GM18498 (cell line): ENCODE data around the gene SLC8A2.
"Not testable (repeated sequence)": the region's sequence is repeated elsewhere in the genome, so short reads cannot be mapped to it uniquely, and the experiment has no call there.

Experiments used
- ATAC-seq: cut with Tn5 transposase; IDR thresholded peaks from one replicate; pipeline ENCODE4 v1.9.1; 2021; ENCODE audit warnings: mild to moderate bottlenecking, moderate library complexity; ENCODE audit not compliant: unreplicated experiment

Gene SLC8A2

DNA sequence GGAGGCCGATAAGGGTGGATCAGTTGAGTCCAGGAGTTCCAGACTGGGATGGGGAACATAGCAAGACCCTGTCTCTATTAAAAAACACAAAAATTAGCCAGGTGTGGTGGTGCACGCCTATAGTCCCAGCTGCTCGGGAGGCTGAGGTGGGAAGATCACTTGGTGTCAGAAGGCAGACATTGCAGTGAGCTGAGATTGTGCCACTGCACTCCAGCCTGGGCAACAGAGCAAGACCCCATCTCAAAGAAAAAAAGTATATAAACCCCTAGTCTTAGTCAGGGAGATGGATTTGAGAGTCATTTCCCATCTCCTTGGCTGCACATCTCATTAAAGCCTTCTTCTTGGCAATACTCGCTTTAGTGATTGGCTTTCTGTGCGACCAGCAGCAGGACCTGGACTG, 87.8 kb downstream of the SLC8A2 start:
- not testable (repeated sequence) for ATAC-seq

DNA sequence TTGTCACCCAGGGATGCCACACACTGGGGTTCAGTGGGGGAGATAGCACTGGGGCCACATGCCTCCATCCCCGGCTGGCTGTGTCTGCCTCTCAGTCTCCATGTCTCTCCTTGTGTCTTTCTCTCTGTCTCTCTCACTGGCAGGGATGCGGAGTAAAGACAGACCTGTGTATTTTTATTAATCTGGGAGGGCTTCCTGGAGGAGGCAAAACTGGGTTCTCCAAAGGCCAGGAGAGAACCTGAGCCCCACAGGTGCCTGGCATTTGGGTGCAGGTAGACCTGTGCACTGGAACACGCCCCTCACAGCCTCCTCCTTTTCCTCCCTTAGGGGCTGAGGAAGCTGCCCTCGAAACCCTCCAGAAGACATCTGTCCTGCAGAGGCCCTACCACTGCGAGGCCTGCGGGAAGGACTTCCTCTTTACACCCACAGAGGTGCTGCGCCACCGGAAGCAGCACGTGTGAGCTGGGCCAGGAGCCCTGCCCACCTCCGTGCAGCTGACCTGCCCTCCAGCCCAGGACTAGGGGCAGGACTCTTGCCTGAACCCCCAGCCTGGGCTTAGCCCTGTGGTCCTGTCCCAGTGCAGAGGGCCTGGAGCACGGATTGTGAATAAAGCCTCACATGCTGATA, 89.9 kb downstream of the SLC8A2 start:
- no peak for ATAC-seq

DNA sequence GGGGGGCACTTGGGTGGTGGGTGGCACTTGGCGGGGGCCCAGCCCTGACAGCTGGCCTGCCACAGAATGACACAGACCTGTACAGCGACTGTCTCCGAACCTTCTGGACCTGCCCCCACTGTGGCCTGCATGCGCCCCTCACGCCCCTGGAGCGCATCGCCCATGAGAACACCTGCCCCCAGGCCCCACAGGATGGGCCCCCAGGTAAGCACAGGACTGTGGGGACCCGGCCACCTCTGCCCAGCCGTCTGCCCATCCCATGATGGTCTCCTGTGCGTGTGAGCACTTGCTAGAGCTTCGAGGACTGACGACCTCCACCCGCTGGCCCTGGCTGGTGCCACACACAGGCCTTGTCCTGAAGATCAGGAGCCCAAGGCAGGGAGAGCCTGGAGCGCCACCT, 90.6 kb downstream of the SLC8A2 start:
- ATAC-seq = no peak

DNA sequence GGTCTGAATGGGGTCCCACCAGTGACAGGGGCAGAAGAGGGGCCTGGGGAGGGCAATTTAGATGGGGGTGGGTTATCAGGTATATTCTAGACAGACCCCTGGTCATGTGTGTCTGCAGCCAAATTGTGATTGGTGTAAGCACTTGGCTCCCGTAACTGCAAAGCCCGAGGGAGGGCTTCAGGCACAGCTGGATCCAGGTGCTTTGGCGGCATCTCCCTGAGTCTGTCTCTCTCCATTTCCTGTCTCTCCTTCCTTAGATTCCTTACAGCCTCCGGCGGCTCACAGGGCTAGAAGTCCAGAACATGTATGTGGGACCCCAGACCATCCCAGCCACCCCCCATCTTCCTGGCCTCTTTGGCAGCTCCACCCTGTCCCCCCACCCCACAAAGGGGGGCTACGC, 91.1 kb downstream of the SLC8A2 start:
- no peak for ATAC-seq

DNA sequence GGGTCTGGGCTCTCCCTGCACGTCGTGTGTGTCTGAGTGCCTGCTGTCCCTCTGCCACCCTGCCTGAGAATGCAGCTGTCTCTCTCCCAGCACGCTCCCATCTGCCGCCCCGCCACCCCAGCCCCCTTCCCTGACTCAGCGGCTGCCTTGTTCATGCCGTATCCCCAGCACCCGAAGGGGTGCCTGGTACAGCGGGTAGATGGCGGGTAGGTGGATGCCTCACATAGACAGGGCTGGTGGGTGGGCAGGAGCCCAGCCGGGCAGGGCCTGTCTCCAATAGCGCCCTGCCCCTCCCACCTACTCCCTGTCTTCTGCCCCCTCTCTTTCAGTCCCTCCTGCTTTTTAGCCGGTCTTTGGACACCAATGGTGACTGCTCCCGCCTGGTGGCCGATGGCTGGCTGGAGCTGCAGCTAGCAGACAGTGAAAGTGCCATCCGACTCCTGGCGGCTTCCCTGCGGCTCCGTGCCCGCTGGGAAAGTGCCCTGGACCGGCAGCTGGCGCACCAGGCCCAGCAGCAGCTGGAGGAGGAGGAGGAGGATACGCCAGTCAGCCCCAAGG, 92.2 kb downstream of the SLC8A2 start:
- ATAC-seq = no peak

DNA sequence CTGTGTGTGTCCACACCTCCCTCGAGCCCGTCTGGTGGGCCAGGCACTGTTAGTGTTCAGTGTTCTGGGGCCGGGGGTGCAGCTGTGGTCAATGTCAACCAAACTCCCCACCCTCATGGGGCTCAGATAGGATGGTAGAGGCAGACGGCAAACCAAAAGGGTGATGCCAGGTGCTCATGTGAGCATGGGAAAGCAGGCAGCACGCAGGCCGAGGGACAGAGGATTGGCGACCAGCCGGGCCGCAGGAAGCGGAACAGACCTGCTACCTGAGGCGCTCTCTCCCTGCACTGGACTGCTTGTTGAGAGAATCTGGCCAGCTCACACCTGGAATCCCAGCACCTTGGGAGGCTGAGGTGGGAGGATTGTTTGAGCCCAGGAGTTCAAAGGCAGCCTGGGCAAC, 93.4 kb downstream of the SLC8A2 start:
- no peak for ATAC-seq
